ENCODE measurements around the gene FER1L5.
A peak's percentile ranks its signal among the peaks of the same experiment; 100 is the strongest.

FER1L5 gene

GRCh38 chr2:96699621-96700020, 57.1 kb downstream of the FER1L5 start:
- no peak for DNase-seq

GRCh38 chr2:96700086-96700485, 57.5 kb downstream of the FER1L5 start:
- DNase-seq = no peak

GRCh38 chr2:96701636-96702035, 59.1 kb downstream of the FER1L5 start:
- no peak for DNase-seq

- no peak for DNase-seq
Observed at GRCh38 chr2:96702098-96702785, 59.7 kb downstream of the FER1L5 start.

- DNase-seq = no peak
Observed at GRCh38 chr2:96703021-96703751, 60.6 kb downstream of the FER1L5 start.

GRCh38 chr2:96710985-96711384, 68.4 kb downstream of the FER1L5 start:
- DNase-seq = no peak

- DNase-seq = peak; percentile 20
Observed at GRCh38 chr2:96715658-96716057, 73.1 kb downstream of the FER1L5 start.

- DNase-seq = no peak
Observed at GRCh38 chr2:96716388-96716787, 73.8 kb downstream of the FER1L5 start.

GRCh38 chr2:96726131-96726530, 83.6 kb downstream of the FER1L5 start:
- DNase-seq = no peak

- DNase-seq = no peak
Observed at GRCh38 chr2:96727431-96727830, 84.9 kb downstream of the FER1L5 start.

GRCh38 chr2:96729748-96730147, 87.2 kb downstream of the FER1L5 start:
- no peak for DNase-seq

GRCh38 chr2:96730212-96730611, 87.6 kb downstream of the FER1L5 start:
- no peak for DNase-seq

GRCh38 chr2:96733931-96734330, 91.4 kb downstream of the FER1L5 start:
- DNase-seq = no peak

- no peak for DNase-seq
Observed at GRCh38 chr2:96734880-96735583, 92.5 kb downstream of the FER1L5 start.

- no peak for DNase-seq
Observed at GRCh38 chr2:96737251-96737650, 94.7 kb downstream of the FER1L5 start.

- DNase-seq = no peak
Observed at GRCh38 chr2:96737831-96738230, 95.3 kb downstream of the FER1L5 start.

- DNase-seq = no peak
Observed at GRCh38 chr2:96739076-96739632, 96.6 kb downstream of the FER1L5 start.

GRCh38 chr2:96739633-96740428, 97.3 kb downstream of the FER1L5 start, which contains the start of gene LMAN2L:
Gene LMAN2L, minus strand, starts transcription at chr2:96740064. Its CDS starts 24 bp downstream, at chr2:96740040.
- peak; percentile 96 for DNase-seq

GRCh38 chr2:96747061-96747617, 104.6 kb downstream of the FER1L5 start:
- no peak for DNase-seq

GRCh38 chr2:96751800-96752199, 109.2 kb downstream of the FER1L5 start:
- no peak for DNase-seq

GRCh38 chr2:96753661-96754282, 111.2 kb downstream of the FER1L5 start:
- no peak for DNase-seq

- DNase-seq = no peak
Observed at GRCh38 chr2:96754317-96754716, 111.8 kb downstream of the FER1L5 start.

All from fibroblast of skin of right quadriceps (primary cell).